ENCODE results near the gene MATK. TPM values are rescaled to one million over a fixed set of nuclear protein-coding genes. Genes with fewer than 3 reads are reported as not detected.

The MATK gene
- total RNA-seq, 1 donor from 2014 or later: 0.24 TPM

DNA sequence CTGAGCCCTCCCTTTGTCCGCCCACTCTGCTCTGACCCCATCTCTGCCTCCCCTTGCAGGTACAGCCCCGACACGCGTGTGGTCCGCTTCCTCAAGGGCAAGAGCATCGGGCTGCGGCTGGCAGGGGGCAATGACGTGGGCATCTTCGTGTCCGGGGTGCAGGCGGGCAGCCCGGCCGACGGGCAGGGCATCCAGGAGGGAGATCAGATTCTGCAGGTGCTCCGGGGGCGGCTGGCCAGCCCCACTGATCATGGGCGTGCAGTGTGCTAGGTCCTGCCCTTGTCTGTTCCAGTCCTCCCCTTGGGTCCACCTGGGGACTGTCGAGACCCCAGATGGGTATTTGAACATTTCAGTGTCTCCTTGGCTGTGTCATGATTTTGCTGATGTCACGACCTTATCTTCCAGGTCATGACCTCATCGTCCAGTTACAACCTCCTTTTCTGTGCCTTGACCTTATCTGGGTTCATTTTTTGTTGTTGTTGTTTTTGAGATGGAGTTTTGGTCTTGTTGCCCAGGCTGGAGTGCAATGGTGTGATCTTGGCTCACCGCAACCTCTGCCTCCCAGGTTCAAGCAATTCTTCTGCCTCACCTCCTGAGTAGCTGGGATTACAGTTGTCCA is 50.0 kb downstream of the MATK start:
- DNase-seq (no peak), ATAC-seq (ENCODE audit: poor library complexity) (no peak)
- intact Hi-C loops (cut with DNase I): no loop called here

GRCh38 chr19:3734310-3734600 is 51.9 kb downstream of the MATK start:
- intact Hi-C loops (cut with DNase I): no loop called here
- DNase-seq (no peak), ATAC-seq (ENCODE audit: poor library complexity) (no peak)

DNA sequence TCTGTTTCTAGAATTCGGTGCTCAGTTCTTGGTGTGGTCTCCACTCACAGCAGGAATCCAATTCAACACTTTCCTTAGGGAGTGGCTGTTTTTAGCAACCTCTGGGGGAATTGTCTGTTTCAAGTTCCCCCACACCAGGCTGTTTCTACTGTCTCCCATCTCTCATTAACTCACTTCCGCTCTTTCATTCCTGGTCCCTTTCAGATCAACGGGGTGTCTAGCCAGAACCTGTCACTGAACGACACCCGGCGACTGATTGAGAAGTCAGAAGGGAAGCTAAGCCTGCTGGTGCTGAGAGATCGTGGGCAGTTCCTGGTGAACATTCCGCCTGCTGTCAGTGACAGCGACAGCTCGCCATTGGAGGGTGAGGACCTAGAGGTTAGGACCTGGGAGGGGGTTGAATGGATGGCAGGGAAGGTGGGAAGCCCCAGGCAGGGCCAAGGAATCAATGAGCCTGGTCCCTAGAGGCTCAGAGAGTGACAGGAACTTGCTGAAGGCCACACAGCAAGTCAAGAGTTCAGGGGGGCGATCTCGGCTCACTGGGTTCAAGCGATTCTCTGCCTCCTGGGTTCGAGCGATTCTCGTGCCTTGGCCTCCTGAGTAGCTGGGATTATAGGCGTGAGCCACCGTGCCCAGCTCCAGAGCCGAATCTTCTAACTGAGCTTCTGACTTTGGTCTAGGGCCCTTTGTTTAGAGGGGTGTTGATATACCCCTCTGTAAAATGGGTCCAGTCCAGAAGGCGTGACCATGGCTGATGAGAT is 52.5 kb downstream of the MATK start:
- ATAC-seq (ENCODE audit: poor library complexity): no peak
- intact Hi-C loops (cut with DNase I): no loop called here
- no peak for DNase-seq

DNA sequence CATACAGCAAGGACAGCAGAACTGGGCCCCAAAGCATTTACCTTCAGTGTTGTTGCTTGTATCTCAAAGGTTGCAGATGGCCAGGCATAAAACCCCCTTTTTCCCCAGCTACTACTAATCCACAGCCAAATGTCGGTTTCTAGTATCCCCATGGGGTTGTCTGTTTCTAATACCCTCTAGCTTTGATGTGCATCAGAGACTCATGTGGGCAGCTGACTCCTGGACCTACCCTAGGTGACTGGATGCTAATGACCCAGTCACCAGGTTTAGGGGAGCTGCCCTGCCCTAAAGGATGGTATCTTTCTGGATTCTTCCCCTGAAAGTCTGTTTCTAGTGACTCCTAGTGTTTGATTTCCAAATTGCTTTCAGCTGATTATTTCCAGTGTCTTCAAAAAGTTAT is 54.1 kb downstream of the MATK start:
- no peak for ATAC-seq (ENCODE audit: poor library complexity)

DNA sequence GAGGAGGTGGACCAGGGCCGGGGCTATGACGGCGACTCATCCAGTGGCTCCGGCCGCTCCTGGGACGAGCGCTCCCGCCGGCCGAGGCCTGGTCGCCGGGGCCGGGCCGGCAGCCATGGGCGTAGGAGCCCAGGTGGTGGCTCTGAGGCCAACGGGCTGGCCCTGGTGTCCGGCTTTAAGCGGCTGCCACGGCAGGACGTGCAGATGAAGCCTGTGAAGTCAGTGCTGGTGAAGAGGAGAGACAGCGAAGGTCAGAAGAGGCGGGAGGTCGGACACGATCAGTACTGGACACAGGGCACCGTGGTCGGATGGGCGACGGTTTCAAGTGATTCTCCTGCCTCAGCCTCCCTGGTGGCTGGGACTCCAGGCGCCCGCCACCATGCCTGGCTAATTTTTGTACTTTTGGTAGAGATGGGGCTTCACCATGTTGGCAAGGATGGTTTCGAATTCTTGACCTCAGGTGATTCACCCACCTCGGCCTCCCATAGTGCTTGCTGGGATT is 55.7 kb downstream of the MATK start:
- DNase-seq (no peak), ATAC-seq (ENCODE audit: poor library complexity) (no peak)
- intact Hi-C loops (cut with DNase I): no loop called here

More for the DNA sequence above, 54.1 kb downstream of the MATK start:
- intact Hi-C loops (cut with DNase I): no loop called here
- DNase-seq: no peak

Other genes starting within 250 kb of the MATK start
- 0.46 TPM for gene TEKTIP1, start 247.2 kb downstream of the MATK start, total RNA-seq
- 21.7 TPM for gene MFSD12, start 228.8 kb downstream of the MATK start, total RNA-seq
- gene HMG20B, start 213.4 kb downstream of the MATK start, total RNA-seq: 34.4 TPM
- gene GIPC3, start 200.9 kb downstream of the MATK start, total RNA-seq: 2.2 TPM
- gene TBXA2R, start 179.5 kb downstream of the MATK start, total RNA-seq: 2.6 TPM
- gene CACTIN, start 159.6 kb downstream of the MATK start, total RNA-seq: 13.7 TPM
- gene PIP5K1C, start 85.9 kb downstream of the MATK start, total RNA-seq: 31.6 TPM
- not detected for gene TJP3, start 78.0 kb downstream of the MATK start, total RNA-seq
- 12.3 TPM for gene APBA3, start 24.7 kb downstream of the MATK start, total RNA-seq
- gene MRPL54, start 23.7 kb downstream of the MATK start, total RNA-seq: 70.5 TPM
- not detected for gene RAX2, start 14.2 kb downstream of the MATK start, total RNA-seq
- not detected for gene ZFR2, start 82.7 kb upstream of the MATK start, total RNA-seq
- not detected for gene ATCAY, start 94.3 kb upstream of the MATK start, total RNA-seq
- 589 TPM for gene NMRK2, start 146.7 kb upstream of the MATK start, total RNA-seq
- gene DAPK3, start 184.7 kb upstream of the MATK start, total RNA-seq: 70.5 TPM
- 1,974 TPM for gene EEF2, start 199.1 kb upstream of the MATK start, total RNA-seq
- 16.7 TPM for gene PIAS4, start 221.4 kb upstream of the MATK start, total RNA-seq